ENCODE results near the gene ZNF524.

DNA sequence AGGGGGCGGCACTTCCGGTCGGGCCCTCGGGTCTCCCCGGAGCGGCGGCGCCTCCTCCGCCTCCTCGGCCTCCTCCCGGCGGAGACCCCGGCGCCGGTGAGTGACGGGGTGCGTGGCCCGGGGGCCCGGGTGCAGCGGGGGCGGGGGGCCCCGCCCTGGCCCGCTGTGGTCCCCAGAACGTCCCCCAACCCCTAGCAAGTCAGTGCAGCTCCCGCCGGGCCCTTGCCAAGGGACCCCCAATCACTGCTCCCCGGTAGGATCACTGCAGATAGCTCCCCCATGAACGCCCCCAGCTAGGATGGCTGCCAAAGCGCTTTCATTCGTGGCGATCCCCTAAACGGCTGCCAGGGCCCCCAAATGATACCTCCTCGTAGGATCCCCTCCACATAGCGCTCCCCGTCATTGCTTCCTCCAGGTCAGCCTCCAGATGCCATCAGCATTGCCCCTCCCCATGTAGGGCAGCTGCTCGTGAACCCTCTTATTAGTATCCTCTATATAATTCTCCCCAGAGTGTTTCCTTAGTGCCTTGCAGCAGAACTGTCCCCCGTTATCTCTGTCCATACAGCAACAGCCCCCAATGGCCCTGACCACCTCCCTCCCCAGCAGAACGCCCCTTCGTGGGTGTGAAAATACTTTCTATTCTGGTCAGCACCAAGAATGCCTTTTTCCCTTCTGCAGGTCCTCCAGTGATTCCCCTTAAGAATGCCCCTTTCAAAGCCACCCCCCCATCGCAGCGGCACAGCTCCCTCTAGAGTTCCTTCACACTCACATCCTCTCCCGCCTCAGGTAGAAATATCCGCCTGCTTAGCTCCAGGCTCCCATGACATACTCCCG lies 5.8 kb downstream of the ZNF524 start, which contains the start of gene ZNF865:
- TF ChIP-seq, protein P1, sequence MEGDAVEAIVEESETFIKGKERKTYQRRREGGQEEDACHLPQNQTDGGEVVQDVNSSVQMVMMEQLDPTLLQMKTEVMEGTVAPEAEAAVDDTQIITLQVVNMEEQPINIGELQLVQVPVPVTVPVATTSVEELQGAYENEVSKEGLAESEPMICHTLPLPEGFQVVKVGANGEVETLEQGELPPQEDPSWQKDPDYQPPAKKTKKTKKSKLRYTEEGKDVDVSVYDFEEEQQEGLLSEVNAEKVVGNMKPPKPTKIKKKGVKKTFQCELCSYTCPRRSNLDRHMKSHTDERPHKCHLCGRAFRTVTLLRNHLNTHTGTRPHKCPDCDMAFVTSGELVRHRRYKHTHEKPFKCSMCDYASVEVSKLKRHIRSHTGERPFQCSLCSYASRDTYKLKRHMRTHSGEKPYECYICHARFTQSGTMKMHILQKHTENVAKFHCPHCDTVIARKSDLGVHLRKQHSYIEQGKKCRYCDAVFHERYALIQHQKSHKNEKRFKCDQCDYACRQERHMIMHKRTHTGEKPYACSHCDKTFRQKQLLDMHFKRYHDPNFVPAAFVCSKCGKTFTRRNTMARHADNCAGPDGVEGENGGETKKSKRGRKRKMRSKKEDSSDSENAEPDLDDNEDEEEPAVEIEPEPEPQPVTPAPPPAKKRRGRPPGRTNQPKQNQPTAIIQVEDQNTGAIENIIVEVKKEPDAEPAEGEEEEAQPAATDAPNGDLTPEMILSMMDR (IDR thresholded peaks at IDR 0.05): peak; percentile 21 to 80 (median 72)
- TF ChIP-seq POLR2A (IDR thresholded peaks at IDR 0.05): peak in 1 of 2 donors; percentile 15
